ENCODE data around the gene CDC25A. TPM values are rescaled to one million over a fixed set of nuclear protein-coding genes. Genes with fewer than 3 reads are reported as not detected.

The CDC25A gene
- total and polyA plus RNA-seq, 2 experiments from 2014 or later, result 17.7 to 126 TPM

DNA sequence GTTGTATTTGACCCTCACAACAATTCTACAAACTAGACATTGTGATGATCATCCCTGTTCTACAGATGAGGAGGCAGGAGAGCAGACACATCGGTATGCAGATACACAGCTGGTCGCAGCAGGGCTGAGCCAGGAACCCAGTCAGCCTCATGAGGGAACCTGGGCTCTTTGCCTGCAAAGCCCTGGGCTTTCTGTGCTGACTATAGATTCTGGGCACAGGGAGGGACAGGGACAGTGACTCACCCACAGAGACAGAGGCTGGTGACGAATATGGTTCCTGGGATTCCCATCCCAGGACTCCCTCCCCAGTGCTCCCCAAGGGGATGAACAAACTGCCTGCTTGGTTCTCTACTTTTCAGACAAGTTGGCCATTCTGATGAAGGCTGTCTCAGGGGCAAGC lies 31.3 kb upstream of the CDC25A start:
- Histone ChIP-seq H3K4me3 (no peak overlapping the region), H3K27me3 (ENCODE audit: insufficient read depth) (no peaks in the 10 kb centered on the region), H3K79me2 (replicated peaks; ENCODE audit: insufficient read depth) (no peaks in the 10 kb centered on the region), H3K4me1 (ENCODE audit: insufficient read depth) (no peaks in the 10 kb centered on the region), H3K36me3 (ENCODE audit: insufficient read depth) (no peaks in the 10 kb centered on the region), H3K27ac (ENCODE audit: low read depth) (no peak overlapping the region), H2AFZ (no peak overlapping the region), H4K20me1 (replicated peaks; ENCODE audit: insufficient read depth) (no peaks in the 10 kb centered on the region), H3K4me2 (no peak overlapping the region), H3F3A (replicated peaks; ENCODE audit: low read depth) (no peaks in the 10 kb centered on the region), H3K9me2 (ENCODE audit: insufficient read depth) (no peaks in the 10 kb centered on the region)
- Mint-ChIP-seq H3K4me3 (no peak overlapping the region), H3K27ac (no peak overlapping the region), H3K4me1 (no peaks in the 10 kb centered on the region; the same call in 2 of the 3 replicates), H3K27me3 (ENCODE audit: insufficient read depth, low read depth, poor library complexity) (peaks cover 17% of the 10 kb centered on the region), H3K9me3 (peaks cover 4% of the 10 kb centered on the region; the same call in 1 of the 3 replicates), H3K36me3 (ENCODE audit: low read depth) (no peaks in the 10 kb centered on the region; the same call in 2 of the 3 replicates)
- DNase-seq (ENCODE audit: low spot score), result no peak
- ATAC-seq, result no peak
- TF ChIP-seq STAT1 (IDR thresholded peaks at IDR 0.05; ENCODE audit: unreplicated experiment) (no peak), EZH2phosphoT487 (IDR thresholded peaks at IDR 0.05; ENCODE audit: unreplicated experiment) (no peak), CREB1 (CRISPR knock-in tag; IDR thresholded peaks at IDR 0.05; ENCODE audit: low read depth) (no peak)
- TF ChIP-seq, protein P1, sequence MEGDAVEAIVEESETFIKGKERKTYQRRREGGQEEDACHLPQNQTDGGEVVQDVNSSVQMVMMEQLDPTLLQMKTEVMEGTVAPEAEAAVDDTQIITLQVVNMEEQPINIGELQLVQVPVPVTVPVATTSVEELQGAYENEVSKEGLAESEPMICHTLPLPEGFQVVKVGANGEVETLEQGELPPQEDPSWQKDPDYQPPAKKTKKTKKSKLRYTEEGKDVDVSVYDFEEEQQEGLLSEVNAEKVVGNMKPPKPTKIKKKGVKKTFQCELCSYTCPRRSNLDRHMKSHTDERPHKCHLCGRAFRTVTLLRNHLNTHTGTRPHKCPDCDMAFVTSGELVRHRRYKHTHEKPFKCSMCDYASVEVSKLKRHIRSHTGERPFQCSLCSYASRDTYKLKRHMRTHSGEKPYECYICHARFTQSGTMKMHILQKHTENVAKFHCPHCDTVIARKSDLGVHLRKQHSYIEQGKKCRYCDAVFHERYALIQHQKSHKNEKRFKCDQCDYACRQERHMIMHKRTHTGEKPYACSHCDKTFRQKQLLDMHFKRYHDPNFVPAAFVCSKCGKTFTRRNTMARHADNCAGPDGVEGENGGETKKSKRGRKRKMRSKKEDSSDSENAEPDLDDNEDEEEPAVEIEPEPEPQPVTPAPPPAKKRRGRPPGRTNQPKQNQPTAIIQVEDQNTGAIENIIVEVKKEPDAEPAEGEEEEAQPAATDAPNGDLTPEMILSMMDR (conservative IDR thresholded peaks at IDR 0.05; ENCODE audit: low read depth in 2 of 2), result no peak

DNA sequence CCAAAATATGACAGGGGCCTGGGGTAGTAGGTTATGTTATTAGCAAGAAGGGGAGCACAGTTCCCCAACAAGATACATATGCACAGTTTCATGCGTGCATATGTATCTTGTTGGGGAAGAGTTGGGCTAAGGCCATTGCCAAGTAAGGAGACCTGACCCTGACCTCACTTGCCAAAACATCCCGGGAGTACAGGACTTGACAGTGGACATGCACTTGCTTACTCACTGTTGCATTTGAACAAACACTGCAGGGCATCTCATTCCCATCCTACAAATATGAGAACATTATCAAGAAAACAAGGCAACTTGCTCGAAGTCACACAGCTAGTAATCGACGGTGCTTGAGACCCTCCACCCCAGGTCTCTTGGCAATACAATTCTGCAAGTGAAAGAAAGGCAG lies 30.3 kb upstream of the CDC25A start:
- H3K27ac Mint-ChIP-seq, result no peak overlapping the region
- no peaks in the 10 kb centered on the region for H3F3A ChIP-seq (replicated peaks; ENCODE audit: low read depth)
- H3K4me2 ChIP-seq, result no peak overlapping the region
- H3K4me1 Mint-ChIP-seq, result no peaks in the 10 kb centered on the region; the same call in 2 of the 3 replicates
- no peaks in the 10 kb centered on the region for H4K20me1 ChIP-seq (replicated peaks; ENCODE audit: insufficient read depth)
- H3K4me3 Mint-ChIP-seq, result no peak overlapping the region
- no peak overlapping the region for H2AFZ ChIP-seq
- H3K27ac ChIP-seq (ENCODE audit: low read depth), result no peak overlapping the region
- ATAC-seq (no peak), DNase-seq (ENCODE audit: low spot score) (no peak)
- TF ChIP-seq NANOG (IDR thresholded peaks at IDR 0.05; ENCODE audit: borderline replicate concordance), result no peak
- no peak for TF ChIP-seq POLR2AphosphoS5 (IDR thresholded peaks at IDR 0.05; ENCODE audit: low read depth)
- TF ChIP-seq, protein P2, sequence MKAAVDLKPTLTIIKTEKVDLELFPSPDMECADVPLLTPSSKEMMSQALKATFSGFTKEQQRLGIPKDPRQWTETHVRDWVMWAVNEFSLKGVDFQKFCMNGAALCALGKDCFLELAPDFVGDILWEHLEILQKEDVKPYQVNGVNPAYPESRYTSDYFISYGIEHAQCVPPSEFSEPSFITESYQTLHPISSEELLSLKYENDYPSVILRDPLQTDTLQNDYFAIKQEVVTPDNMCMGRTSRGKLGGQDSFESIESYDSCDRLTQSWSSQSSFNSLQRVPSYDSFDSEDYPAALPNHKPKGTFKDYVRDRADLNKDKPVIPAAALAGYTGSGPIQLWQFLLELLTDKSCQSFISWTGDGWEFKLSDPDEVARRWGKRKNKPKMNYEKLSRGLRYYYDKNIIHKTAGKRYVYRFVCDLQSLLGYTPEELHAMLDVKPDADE (IDR thresholded peaks at IDR 0.05), result no peak
- no peak for TF ChIP-seq EZH2 (IDR thresholded peaks at IDR 0.05; ENCODE audit: low read depth, unreplicated experiment)
- TF ChIP-seq, protein P3, sequence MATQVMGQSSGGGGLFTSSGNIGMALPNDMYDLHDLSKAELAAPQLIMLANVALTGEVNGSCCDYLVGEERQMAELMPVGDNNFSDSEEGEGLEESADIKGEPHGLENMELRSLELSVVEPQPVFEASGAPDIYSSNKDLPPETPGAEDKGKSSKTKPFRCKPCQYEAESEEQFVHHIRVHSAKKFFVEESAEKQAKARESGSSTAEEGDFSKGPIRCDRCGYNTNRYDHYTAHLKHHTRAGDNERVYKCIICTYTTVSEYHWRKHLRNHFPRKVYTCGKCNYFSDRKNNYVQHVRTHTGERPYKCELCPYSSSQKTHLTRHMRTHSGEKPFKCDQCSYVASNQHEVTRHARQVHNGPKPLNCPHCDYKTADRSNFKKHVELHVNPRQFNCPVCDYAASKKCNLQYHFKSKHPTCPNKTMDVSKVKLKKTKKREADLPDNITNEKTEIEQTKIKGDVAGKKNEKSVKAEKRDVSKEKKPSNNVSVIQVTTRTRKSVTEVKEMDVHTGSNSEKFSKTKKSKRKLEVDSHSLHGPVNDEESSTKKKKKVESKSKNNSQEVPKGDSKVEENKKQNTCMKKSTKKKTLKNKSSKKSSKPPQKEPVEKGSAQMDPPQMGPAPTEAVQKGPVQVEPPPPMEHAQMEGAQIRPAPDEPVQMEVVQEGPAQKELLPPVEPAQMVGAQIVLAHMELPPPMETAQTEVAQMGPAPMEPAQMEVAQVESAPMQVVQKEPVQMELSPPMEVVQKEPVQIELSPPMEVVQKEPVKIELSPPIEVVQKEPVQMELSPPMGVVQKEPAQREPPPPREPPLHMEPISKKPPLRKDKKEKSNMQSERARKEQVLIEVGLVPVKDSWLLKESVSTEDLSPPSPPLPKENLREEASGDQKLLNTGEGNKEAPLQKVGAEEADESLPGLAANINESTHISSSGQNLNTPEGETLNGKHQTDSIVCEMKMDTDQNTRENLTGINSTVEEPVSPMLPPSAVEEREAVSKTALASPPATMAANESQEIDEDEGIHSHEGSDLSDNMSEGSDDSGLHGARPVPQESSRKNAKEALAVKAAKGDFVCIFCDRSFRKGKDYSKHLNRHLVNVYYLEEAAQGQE (IDR thresholded peaks at IDR 0.05; ENCODE audit: unreplicated experiment), result no peak
- TF ChIP-seq, protein P1 (conservative IDR thresholded peaks at IDR 0.05; ENCODE audit: low read depth in 2 of 2), result no peak
- TF ChIP-seq CREB1 (CRISPR knock-in tag; IDR thresholded peaks at IDR 0.05; ENCODE audit: low read depth), result no peak
- H3K4me1 ChIP-seq (ENCODE audit: insufficient read depth), result no peaks in the 10 kb centered on the region
- no peaks in the 10 kb centered on the region; the same call in 2 of the 3 replicates for H3K36me3 Mint-ChIP-seq (ENCODE audit: low read depth)
- no peaks in the 10 kb centered on the region for H3K79me2 ChIP-seq (replicated peaks; ENCODE audit: insufficient read depth)
- no peaks in the 10 kb centered on the region for H3K27me3 ChIP-seq (ENCODE audit: insufficient read depth)
- H3K27me3 Mint-ChIP-seq (ENCODE audit: insufficient read depth, low read depth, poor library complexity), result peaks cover 17% of the 10 kb centered on the region
- no peaks in the 10 kb centered on the region for H3K36me3 ChIP-seq (ENCODE audit: insufficient read depth)
- peaks cover 4% of the 10 kb centered on the region; the same call in 1 of the 3 replicates for H3K9me3 Mint-ChIP-seq
- no peaks in the 10 kb centered on the region for H3K9me2 ChIP-seq (ENCODE audit: insufficient read depth)
- H3K4me3 ChIP-seq, result no peak overlapping the region

Data from GM23338 (cell line).